Liver (tissue), 9 donors: ENCODE measurements around the gene SLC39A3. TPM values are rescaled to one million over a fixed set of nuclear protein-coding genes. Genes with fewer than 3 reads are reported as not detected.

Experiments used
- DNase-seq: peaks from one replicate; pipeline ENCODE4 v3.0.0-alpha.2; 2017; ENCODE audit warnings: low spot score
- H3K27ac ChIP-seq, 2 donors: one replicate each; pipeline ENCODE4 v1.7.0; 2013; ENCODE audit warnings: inconsistent platforms in 2 of 2, low read length in 2 of 2, control low read depth in 1 of 2, low read depth in 1 of 2, mild to moderate bottlenecking in 1 of 2
- H3K27me3 ChIP-seq, 4 donors: one replicate each; pipeline versions ENCODE4 v1.6.1 to v1.7.0; 2013; ENCODE audit warnings: low read length in 3 of 4, inconsistent platforms in 1 of 4, mild to moderate bottlenecking in 1 of 4, moderate library complexity in 1 of 4; ENCODE audit not compliant: control insufficient read depth in 4 of 4, insufficient read depth in 4 of 4
- H3K36me3 ChIP-seq, 4 donors: one replicate each; pipeline versions ENCODE4 v1.6.1 to v1.7.0; 2013; ENCODE audit warnings: low read length in 3 of 4, mild to moderate bottlenecking in 3 of 4, low read depth in 1 of 4, moderate library complexity in 1 of 4; ENCODE audit not compliant: control insufficient read depth in 4 of 4, insufficient read depth in 3 of 4
- H3K4me1 ChIP-seq, 4 donors: one replicate each; pipeline versions ENCODE4 v1.6.1 to v1.7.0; 2013; ENCODE audit warnings: low read length in 3 of 4, mild to moderate bottlenecking in 3 of 4, moderate library complexity in 1 of 4; ENCODE audit not compliant: control insufficient read depth in 4 of 4, insufficient read depth in 4 of 4
- H3K4me3 ChIP-seq, 3 donors: one replicate each; pipeline versions ENCODE4 v1.6.1 to v1.7.0; 2013; ENCODE audit warnings: low read length in 3 of 3, control low read depth in 1 of 3, low read depth in 1 of 3, mild to moderate bottlenecking in 1 of 3
- H3K9ac ChIP-seq, 2 donors: one replicate each; pipeline ENCODE4 v1.7.0; 2013; ENCODE audit warnings: low read length in 2 of 2, mild to moderate bottlenecking in 2 of 2, moderate library complexity in 2 of 2, control low read depth in 1 of 2, low read depth in 1 of 2
- H3K9me3 ChIP-seq, 4 donors: one replicate each; pipeline versions ENCODE4 v1.6.1 to v1.7.0; 2013; ENCODE audit warnings: low read length in 3 of 4; ENCODE audit not compliant: control insufficient read depth in 4 of 4
- ATF3 ChIP-seq: IDR thresholded peaks from 2 replicates; pipeline ENCODE4 v1.6.1; 2016; ENCODE audit warnings: antibody characterized with exemption
- CTCF ChIP-seq: fragments of 150-350 bp; IDR thresholded peaks from 2 replicates; pipeline ENCODE4 v1.5.1; 2017; ENCODE audit warnings: improper control_type of control experiment, low read depth, low read length; ENCODE audit not compliant: missing input control
- EGR1 ChIP-seq, 2 donors: IDR thresholded peaks; 2 replicates each; pipeline ENCODE4 v1.6.1; 2016 to 2018; ENCODE audit warnings: antibody characterized with exemption in 2 of 2, low read depth in 2 of 2
- FOXA2 ChIP-seq: IDR thresholded peaks from 2 replicates; pipeline ENCODE4 v1.6.1; 2016; ENCODE audit warnings: antibody characterized with exemption
- GABPA ChIP-seq, 2 donors: IDR thresholded peaks in 1 of 2; conservative IDR thresholded peaks in 1 of 2; 2 replicates each; pipeline ENCODE4 v1.6.1; 2016; ENCODE audit warnings: antibody characterized with exemption in 2 of 2, mild to moderate bottlenecking in 1 of 2, moderate library complexity in 1 of 2
- HNF4A ChIP-seq, 2 donors: conservative IDR thresholded peaks; 2 replicates each; pipeline ENCODE4 v1.6.1; 2016; ENCODE audit warnings: antibody characterized with exemption in 2 of 2, mild to moderate bottlenecking in 2 of 2
- HNF4G ChIP-seq: IDR thresholded peaks from 2 replicates; pipeline ENCODE4 v1.6.1; 2016; ENCODE audit warnings: antibody characterized with exemption
- JUND ChIP-seq, 2 donors: IDR thresholded peaks; 2 replicates each; pipeline ENCODE4 v1.6.1; 2016; ENCODE audit warnings: antibody characterized with exemption in 2 of 2
- MAX ChIP-seq: IDR thresholded peaks from 2 replicates; pipeline ENCODE4 v1.6.1; 2016; ENCODE audit warnings: antibody characterized with exemption
- NR2F2 ChIP-seq: IDR thresholded peaks from 2 replicates; pipeline ENCODE4 v1.6.1; 2016; ENCODE audit warnings: antibody characterized with exemption
- RAD21 ChIP-seq, 2 donors: IDR thresholded peaks; 2 replicates each; pipeline ENCODE4 v1.6.1; 2016; ENCODE audit warnings: antibody characterized with exemption in 2 of 2, mild to moderate bottlenecking in 2 of 2
- REST ChIP-seq: IDR thresholded peaks from 2 replicates; pipeline ENCODE4 v1.6.1; 2016; ENCODE audit warnings: antibody characterized with exemption, mild to moderate bottlenecking
- RXRA ChIP-seq, 2 donors: IDR thresholded peaks; 2 replicates each; pipeline ENCODE4 v1.6.1; 2017 to 2018; ENCODE audit warnings: antibody characterized with exemption in 2 of 2, mild to moderate bottlenecking in 1 of 2
- SP1 ChIP-seq: IDR thresholded peaks from 2 replicates; pipeline ENCODE4 v1.6.1; 2018; ENCODE audit warnings: antibody characterized with exemption, mild to moderate bottlenecking
- TAF1 ChIP-seq: conservative IDR thresholded peaks from 2 replicates; pipeline ENCODE4 v1.6.1; 2016; ENCODE audit warnings: antibody characterized with exemption, mild to moderate bottlenecking
- YY1 ChIP-seq: IDR thresholded peaks from 2 replicates; pipeline ENCODE4 v1.6.1; 2016; ENCODE audit warnings: antibody characterized with exemption, mild to moderate bottlenecking
- ZBTB33 ChIP-seq: IDR thresholded peaks from 2 replicates; pipeline ENCODE4 v1.6.1; 2016; ENCODE audit warnings: antibody characterized with exemption
- WGBS: extraction: QIAGEN DNeasy Blood & Tissue Kit; methylation state at CpG from one replicate; pipeline ENCODE4 v1.1.7; 2013; 5-methylcytosine and 5-hydroxymethylcytosine counted together
- polyA plus RNA-seq, 2 donors: library from polyadenylated mRNA; stranded (reverse) in 1 of 2; unstranded in 1 of 2; fragments of 200-250 nt in 1 of 2; fragments of >200 nt in 1 of 2; fragmentation: Nextera tagmentation in 1 of 2; extraction: Ambion mirVana in 1 of 2; gene quantifications; one replicate each; pipeline versions ENCODE4 v1.2.1 to v1.2.3, GENCODE V29; 2013 to 2015
- total RNA-seq, 2 donors: library from RNA; depleted of rRNA; stranded (reverse); fragments of >200 nt; gene quantifications; one replicate each; pipeline ENCODE4 v1.2.3, GENCODE V29; 2014
- donor health status: healthy.
- donor health status: healthy.
- donor health status: healthy.
- donor health status: healthy.
- donor health status: healthy.

SLC39A3 gene
- total and polyA plus RNA-seq, 4 donors: 19.8 to 29.0 (median 24.2) TPM

- no peak for TF ChIP-seq EGR1 (IDR thresholded peaks at IDR 0.05; ENCODE audit: low read depth in 2 of 2)
Observed at GRCh38 chr19:2729943-2730818, 9.6 kb downstream of the SLC39A3 start (continued).

GRCh38 chr19:2728783-2729387, 10.9 kb downstream of the SLC39A3 start:
- no peaks in the 10 kb centered on the region for H3K27me3 ChIP-seq
- peaks cover 0 to 3% (median under 1%) of the 10 kb centered on the region in 4 donors for H3K36me3 ChIP-seq
- H3K9ac ChIP-seq: no peak overlapping the region
- H3K4me3 ChIP-seq: no peak overlapping the region
- H3K4me1 ChIP-seq: no peaks in the 10 kb centered on the region
- TF ChIP-seq ATF3 (no peak), EGR1 (IDR thresholded peaks at IDR 0.05; ENCODE audit: low read depth in 2 of 2) (no peak), REST (no peak), ZBTB33 (no peak), HNF4A (conservative IDR thresholded peaks at IDR 0.05) (no peak), HNF4G (no peak), CTCF (no peak)
- no peaks in the 10 kb centered on the region for H3K9me3 ChIP-seq
- 86% methylated on average over 23 of the region's 23 CpGs for WGBS
- H3K27ac ChIP-seq: no peak overlapping the region
- DNase-seq: no peak

- Histone ChIP-seq H3K9me3 (no peaks in the 10 kb centered on the region), H3K36me3 (peaks cover 0 to 2% (median under 1%) of the 10 kb centered on the region in 4 donors), H3K27me3 (no peaks in the 10 kb centered on the region), H3K9ac (no peak overlapping the region), H3K27ac (no peak overlapping the region), H3K4me1 (no peaks in the 10 kb centered on the region), H3K4me3 (no peak overlapping the region)
- TF ChIP-seq RAD21 (IDR thresholded peaks at IDR 0.05): no peak
- TF ChIP-seq RXRA (IDR thresholded peaks at IDR 0.05): no peak
- TF ChIP-seq JUND (IDR thresholded peaks at IDR 0.05): no peak
- TF ChIP-seq NR2F2: no peak
- TF ChIP-seq SP1: no peak
- TF ChIP-seq GABPA (IDR thresholded peaks at IDR 0.05 in 1 of 2, conservative IDR thresholded peaks at IDR 0.05 in 1 of 2): no peak
- no peak for TF ChIP-seq HNF4A (conservative IDR thresholded peaks at IDR 0.05)
- no peak for TF ChIP-seq FOXA2
- TF ChIP-seq HNF4G: no peak
- TF ChIP-seq TAF1: no peak
- no peak for TF ChIP-seq YY1
- no peak for TF ChIP-seq ATF3
- TF ChIP-seq MAX: no peak
- no peak for TF ChIP-seq EGR1 (IDR thresholded peaks at IDR 0.05; ENCODE audit: low read depth in 2 of 2)
- WGBS: 68% methylated on average over 16 of the region's 16 CpGs
- no peak for DNase-seq
Observed at GRCh38 chr19:2727640-2727944, 12.2 kb downstream of the SLC39A3 start.
